Measurements from ENCODE around the gene SCYGR4.
"Not testable (repeated sequence)": the region's sequence is repeated elsewhere in the genome, so short reads cannot be mapped to it uniquely, and the experiment has no call there.

The SCYGR4 gene

DNA sequence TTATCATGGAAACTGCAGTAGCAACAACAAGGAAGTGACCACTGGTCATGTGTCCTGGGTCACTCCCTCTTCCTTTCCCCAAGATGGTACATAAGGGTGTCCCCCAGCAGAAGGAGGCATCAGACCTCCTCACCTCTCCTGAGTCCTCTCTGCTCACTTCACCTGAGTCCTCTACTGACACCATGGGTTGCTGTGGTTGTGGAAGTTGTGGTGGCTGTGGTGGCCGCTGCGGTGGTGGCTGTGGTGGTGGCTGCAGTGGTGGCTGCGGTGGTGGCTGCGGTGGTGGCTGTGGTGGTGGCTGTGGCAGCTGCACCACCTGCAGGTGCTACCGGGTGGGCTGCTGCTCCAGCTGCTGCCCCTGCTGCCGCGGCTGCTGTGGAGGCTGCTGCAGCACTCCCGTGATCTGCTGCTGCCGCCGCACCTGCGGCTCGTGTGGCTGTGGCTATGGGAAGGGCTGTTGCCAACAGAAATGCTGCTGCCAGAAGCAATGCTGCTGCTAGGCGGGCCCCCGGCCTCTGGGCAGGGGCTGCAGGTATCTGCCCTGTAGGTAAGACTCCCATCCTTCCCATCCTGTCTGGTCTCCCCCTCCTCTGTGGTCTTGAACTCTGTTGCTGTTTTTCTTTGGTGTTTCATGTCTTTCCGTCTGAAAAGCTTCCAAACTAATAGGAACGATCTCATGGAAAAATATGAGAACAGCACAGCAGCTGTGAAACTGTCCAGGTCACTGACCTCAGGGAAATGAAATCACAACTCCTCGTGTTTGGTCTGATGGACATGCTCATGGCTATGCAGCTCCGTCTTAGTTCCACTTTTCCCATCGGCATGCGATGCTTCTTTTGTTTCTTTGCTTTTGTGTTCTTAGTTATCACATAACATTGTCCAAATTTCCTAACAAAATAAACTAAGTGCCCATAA is at the start of gene SCYGR4:
Gene SCYGR4 (plus strand): TSS at position 183 of the 915 bp plus-strand sequence. CDS start 0 bp downstream, at position 183.
- DNase-seq, result no peak

GRCh38 chr2:227568852-227569169 is 48.5 kb upstream of the SCYGR4 start:
- DNase-seq, result no peak

GRCh38 chr2:227570615-227571014 is 46.7 kb upstream of the SCYGR4 start:
- DNase-seq, result no peak

DNA sequence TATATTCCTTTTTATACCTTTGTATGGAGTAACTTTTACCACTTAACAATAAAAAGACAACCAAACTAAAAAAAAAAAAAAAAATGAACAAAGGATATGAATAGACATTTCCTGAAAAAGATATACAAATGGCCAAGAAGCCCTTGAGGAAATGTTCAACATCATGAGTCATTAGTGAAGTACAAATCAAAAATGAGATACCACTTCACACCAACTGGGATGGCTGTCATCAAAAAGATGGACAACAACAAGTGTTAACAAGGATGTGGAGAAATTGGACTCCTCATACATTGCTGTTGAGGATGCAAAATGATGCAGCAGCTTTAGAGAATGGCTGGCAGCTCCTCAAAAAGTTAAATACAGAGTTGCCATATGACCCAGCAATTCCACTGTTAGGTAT is 41.2 kb upstream of the SCYGR4 start:
- DNase-seq, result no peak

GRCh38 chr2:227576812-227577211 is 40.5 kb upstream of the SCYGR4 start:
- no peak for DNase-seq

DNA sequence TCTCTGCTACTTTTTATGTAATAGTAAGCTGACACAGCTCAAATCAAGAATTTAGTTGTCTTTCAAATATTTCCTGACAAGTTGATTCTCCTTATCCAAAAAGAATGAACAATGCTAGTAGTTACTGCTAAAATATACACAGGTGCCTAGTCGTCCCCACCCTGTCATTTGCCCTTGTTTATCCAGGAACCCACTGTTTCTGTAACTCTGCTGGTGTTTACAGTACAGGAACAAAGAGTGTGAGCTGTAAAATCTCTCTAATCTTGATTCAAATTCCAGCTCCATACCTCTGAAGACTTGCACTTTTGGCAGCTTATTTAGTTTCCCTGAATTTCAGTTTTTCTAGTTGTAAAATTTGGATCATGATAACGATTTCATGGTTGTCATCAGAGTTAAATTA is 39.7 kb upstream of the SCYGR4 start:
- no peak for DNase-seq

GRCh38 chr2:227578642-227579041 is 38.7 kb upstream of the SCYGR4 start:
- no peak for DNase-seq

DNA sequence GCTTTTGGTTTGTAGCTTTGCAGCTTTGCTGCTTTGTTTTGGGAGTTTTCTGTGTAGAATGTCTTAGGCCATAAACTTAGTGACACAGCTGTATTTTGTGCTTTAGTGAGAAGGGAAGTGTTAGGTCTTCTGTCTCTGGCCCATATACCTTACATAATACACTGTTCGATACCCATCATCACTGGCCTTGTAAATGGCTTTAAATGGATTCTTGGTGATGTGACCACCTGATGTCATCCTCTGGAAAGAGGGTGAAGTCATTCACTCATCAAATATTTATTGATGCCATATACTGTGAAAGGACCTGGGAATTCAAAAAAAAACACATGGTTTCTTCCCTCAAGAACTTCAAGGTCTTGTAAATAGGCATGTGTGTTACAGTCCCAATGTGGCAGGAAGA is 37.5 kb upstream of the SCYGR4 start:
- DNase-seq, result no peak

GRCh38 chr2:227582369-227582768 is 34.9 kb upstream of the SCYGR4 start:
- no peak for DNase-seq

DNA sequence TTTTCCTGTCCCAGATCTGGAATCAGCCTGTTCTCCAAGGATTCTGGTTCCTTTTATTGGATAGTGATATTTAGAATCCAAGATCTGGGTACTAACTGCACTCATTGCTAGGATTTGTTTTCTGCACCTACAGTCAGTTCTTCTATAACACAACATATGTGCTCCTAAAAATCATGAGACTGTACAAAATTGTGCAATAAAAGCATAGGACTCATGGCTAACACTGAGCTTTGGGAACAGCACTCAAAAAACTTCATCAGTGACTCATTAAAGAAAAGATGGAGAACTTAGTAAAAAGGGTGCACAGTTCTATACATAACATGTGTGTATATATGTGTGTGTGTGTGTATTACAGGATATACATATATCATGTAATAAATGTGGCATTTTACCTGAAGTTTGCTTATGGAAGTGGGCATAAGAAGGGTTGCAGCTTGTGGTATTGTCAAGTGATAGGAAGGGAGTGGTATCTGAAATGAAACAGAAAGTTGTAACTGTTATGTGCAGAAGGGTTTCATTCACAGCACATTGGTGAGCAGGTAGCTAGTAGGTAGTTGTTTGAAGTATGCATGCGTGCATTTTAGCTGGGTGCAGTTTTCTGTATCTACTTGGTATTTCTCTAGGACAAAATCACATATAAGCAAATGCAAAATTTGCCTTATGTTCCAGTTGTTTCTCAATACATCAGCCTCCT is 24.5 kb upstream of the SCYGR4 start:
- DNase-seq, result no peak

GRCh38 chr2:227595797-227596196 is 21.5 kb upstream of the SCYGR4 start:
- DNase-seq, result no peak

GRCh38 chr2:227597036-227597435 is 20.3 kb upstream of the SCYGR4 start:
- DNase-seq, result no peak

GRCh38 chr2:227597998-227598397 is 19.3 kb upstream of the SCYGR4 start:
- no peak for DNase-seq

DNA sequence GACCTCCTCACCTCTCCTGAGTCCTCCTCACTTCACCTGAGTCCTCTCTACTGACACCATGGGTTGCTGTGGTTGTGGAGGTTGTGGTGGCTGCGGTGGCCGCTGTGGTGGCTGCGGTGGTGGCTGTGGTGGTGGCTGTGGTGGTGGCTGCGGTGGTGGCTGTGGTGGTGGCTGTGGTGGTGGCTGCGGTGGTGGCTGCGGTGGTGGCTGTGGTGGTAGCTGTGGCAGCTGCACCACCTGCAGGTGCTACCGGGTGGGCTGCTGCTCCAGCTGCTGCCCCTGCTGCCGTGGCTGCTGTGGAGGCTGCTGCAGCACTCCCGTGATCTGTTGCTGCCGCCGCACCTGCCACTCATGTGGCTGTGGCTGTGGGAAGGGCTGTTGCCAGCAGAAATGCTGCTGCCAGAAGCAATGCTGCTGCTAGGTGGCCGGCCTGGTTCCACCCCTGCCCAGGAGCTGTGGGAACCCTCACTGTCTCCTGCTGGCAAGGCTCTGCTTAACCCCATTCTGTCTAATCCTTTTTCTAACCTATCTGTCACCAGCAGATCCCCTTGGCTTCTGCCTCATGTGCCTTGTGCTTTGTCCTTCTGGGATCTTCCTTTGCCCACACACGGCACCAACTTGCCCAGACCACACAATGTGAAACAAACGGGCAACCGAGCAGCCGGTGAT is 18.3 kb upstream of the SCYGR4 start, which contains the start of gene SCYGR2:
Gene SCYGR2 (plus strand): TSS at position 59 of the 669 bp plus-strand sequence. CDS start 0 bp downstream, at position 59.
- not testable (repeated sequence) for DNase-seq

DNA sequence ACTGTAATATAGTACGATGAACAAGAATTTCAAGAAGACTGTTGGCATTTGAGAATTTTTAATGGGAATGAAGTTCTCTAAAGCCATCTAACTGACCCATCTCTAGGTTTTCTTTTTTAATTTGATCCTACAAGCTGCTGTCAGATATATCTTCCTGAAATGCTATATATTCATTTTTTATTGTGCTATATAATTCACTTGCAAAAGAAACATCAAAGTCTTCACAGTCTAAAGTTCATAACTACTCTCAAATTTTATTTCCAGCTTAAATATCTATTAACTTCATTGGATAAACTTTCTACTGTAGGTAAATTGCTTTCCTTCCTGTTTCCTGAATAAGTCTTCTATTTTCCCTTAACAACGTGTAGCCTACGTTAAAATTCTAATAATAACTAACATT is 14.9 kb upstream of the SCYGR4 start:
- no peak for DNase-seq

GRCh38 chr2:227606476-227606875 is 10.8 kb upstream of the SCYGR4 start:
- DNase-seq, result no peak

DNA sequence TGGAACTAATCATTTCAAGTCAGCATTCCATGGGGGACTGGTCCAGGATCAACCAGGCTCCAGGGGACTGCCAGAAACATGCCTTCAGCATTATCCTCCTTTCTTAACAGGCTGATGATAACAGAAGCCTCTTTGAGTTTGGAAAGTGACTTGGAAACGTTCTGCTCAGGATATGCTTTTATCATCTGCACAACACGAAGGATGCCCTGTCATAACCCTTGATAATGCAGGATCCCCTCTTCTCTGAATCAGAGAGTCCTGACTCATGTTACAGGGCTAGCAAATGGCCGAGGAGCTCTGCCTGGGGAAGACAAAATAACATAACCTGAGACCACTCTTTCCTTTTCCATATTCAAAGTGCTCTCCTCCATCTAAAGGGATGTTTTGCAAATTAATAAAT is 9.4 kb upstream of the SCYGR4 start:
- no peak for DNase-seq

- no peak for DNase-seq
These were observed 8.5 kb upstream of the SCYGR4 start for GRCh38 chr2:227608561-227609338.

- no peak for DNase-seq
These were observed 7.2 kb upstream of the SCYGR4 start for GRCh38 chr2:227610123-227610522.

DNA sequence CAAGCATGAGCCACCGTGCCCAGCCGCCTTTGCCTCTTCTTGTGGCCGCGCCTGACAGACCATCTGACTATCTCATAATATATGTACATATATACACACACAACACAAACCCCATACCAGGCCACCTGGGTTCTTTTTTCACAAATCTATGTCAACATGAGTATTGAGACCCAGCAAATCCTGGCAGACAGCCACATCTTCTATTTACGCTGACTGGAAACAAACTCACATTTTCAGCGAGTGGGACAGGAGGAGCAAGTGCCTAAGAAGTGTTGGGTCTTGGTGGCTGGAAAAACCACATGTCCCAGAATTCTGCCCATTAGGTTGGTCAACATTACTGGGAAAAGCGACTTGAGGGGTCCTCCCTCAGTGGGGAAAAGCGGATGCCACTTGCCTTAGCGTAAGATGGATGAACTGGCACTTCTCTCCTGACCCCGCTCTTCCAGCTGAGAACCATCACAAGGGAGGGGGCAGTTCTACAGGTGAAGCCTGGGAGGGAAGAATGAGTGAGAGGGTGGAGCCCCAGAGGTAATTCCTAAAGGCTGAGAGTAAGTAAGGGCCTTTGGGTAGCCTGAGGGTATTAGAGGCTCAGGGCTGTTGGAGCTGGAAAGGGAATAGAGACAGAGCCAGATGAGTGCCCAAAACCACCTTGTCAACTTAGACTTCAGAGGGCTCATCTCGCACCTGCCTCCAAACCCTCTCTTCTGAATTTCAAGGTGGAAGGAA is 4.6 kb upstream of the SCYGR4 start:
- no peak for DNase-seq

GRCh38 chr2:227613272-227613660 is 4.0 kb upstream of the SCYGR4 start:
- no peak for DNase-seq

DNA sequence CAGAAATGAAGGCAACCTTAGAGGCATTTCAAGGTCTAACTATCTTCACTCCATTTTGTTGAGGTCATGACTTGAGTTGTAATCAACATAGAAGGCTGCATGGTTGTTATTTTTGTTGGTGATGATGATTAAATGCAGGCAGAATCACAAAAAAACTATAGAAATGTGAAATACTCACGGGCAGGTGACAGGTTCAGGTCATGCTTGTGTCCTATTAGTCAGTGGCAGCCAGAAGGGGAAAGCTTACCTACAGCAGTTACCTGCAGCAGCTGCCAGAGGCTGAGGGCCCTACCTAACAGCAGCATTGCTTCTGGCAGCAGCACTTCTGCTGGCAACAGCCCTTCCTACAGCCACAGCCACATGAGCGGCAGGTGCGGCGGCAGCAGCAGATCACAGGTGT is 3.1 kb upstream of the SCYGR4 start:
- DNase-seq, result no peak
